NCI-H748 treated with DMSO at 0.1 percent for 48 hours (cell line): ENCODE data around the gene FAM227B.
"Not testable (repeated sequence)": the region's sequence is repeated elsewhere in the genome, so short reads cannot be mapped to it uniquely, and the experiment has no call there.

ENCODE experiments used
- DNase-seq: peaks from one replicate; lab custom pipeline; 2025; lab: John Stamatoyannopoulos, UW

FAM227B gene

DNA sequence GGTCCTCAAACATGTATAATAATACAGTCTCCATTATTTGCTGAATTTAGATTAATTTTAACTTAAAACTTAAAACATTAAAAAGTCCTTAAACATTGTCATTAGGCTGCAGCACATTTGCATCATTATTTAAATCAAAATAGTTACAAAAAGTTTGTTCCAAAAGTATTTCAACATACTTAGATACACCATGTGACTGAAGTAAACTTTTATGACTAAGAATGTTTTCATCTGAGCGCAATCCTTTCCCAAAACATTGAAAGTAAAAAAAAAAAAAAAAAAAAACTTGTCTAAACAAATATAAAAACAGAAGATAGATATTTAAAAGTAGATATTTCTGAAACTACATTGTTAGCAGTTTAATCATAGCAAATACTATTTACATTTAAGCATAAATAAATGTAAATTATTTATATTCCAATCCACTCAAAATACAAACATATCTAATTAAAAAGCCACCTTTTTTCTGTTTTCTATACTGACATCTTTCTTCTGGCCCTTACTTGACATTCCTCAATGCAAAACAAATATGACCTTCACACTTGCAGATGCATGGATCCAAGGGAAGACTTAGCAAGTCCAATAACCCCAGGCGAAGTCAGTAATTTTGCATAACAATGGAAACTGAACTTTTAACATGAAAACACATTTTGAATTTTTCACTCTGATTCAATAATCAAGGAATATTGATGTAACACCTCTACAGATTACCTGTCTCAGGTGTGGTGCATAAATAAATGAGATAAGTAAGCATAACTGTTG lies 10.3 kb downstream of the FAM227B start:
- DNase-seq, result no peak

DNA sequence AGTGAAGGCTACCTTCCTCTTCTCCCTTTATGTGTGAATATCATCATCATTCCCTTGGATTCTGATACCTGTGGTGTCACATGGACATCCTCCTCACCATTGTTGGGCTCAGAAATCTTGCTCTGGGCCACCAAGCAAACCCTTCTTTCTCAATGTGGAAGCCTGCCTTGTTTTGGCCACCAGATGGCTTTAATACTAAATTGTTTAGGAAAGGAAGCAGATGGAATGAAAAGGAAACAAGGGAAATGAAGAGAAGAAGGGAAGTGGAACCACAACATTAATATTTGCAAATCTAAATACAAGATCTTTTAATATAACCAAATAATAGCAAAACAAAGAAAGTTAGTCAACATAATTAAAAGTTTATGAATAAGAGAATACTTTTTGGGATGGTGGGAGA lies 14.0 kb downstream of the FAM227B start:
- no peak for DNase-seq

DNA sequence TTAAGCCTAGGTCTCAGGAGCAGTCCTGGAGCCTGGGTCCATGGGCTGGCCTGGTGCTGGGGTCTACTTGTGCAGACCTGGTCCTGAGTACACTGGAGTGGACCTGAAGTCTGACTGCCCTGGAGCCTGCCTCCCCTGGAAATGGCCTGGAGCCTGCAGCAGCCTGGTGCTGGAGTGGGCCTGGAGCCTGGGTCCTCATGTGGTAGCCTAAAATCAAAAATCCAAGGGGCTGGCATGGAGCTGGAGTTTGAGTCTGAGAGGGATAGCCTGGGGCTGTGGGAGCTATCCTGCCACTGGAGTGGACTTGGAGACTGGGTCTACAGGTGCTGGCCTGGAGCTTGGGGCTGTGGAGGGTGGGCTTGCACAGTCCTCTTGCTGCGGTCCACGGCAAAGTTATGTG lies 15.0 kb downstream of the FAM227B start:
- DNase-seq, result no peak

DNA sequence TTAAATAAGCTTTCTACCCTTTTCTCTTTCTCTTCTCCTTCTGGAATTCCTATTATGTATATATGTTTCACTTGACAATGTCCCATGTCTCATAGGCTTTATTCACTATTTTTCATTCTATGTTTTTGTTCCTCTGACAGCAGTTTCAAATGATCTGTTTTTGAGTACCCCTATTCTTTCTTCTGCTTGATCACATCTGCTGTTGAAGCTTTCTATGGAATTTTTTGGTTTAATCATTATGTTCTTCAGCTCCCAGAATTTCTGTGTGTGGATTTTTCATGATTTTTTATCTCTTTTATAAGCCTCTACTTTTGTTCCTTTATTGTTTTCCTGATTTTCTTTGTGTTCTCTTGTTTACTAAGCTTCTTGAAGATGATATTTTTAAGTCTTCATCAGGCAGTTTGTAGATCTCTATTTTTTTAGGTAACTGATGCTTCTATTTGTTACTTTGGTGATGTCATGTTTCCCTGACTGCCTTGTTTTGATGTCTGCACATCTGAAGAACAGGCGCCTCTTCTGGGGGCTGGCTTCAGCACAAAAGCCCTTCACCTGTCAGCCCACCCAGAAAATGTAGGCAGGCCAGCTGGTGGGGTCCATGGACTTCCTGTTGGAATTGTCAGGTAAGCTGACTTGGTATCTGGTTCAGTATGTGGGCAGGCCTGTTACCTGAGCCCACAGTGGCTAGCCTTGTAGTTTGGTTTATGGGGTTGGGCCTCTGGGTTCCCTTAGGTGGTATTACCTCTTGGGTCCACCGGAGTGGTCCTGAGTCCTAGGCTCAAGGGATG lies 15.8 kb downstream of the FAM227B start:
- DNase-seq, result no peak

DNA sequence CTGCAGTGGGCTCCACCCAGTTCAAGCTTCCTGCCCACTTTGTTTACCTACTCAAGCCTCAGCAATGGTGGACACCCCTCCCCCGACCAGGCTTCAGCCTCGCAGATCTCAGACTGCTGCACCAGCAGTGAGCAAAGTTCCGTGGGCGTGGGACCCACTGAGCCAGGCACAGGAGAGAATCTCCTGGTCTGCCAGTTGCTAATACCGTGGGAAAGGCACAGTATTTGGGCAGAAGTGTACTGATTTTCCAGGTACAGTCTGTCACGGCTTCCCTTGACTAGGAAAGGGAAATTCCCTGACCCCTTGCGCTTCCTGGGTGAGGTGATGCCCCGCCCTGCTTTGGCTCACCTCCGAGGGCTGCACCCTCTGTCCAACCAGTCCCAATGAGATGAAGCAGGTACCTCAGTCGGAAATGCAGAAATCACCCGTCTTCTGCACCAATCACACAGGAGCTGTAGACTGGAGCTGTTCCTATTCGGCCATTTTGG lies 27.7 kb downstream of the FAM227B start:
- not testable (repeated sequence) for DNase-seq

DNA sequence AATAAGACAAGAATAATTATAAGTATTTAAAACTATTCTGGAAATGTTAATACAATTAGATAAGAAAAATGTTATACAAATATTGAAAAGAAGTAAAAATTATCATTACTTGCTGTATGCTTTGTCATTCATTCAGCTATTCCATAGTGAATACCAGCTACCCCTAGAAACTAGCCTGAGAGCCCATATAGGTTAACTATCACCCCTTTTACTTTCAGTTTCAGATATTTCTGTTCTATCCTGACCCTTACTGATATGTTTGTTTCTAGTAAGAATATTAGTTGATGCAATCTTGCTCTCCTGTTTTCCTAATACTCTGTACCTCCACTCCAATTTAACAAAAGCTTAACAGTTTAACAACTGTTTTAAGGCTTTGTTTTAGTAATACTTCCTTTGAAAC lies 31.6 kb downstream of the FAM227B start:
- DNase-seq, result no peak

DNA sequence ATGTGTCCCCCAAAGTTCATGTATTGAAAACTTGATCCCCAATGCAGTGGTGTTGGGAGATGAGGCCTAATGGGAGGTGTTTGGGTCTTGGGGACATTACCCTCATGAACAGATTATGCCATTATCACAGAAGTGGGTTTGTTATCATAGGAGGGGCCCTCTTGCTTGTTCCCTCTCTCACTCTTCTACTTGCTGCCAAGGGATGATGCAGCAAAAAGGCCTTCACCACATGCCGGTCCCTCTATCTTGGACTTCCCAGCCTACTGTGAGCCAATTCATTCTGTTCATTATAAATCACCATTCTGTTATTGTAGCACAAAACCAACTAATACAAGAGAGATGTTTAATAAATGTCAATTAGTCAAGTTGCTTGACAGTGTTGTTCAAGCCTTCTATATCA lies 47.2 kb downstream of the FAM227B start:
- DNase-seq, result no peak

DNA sequence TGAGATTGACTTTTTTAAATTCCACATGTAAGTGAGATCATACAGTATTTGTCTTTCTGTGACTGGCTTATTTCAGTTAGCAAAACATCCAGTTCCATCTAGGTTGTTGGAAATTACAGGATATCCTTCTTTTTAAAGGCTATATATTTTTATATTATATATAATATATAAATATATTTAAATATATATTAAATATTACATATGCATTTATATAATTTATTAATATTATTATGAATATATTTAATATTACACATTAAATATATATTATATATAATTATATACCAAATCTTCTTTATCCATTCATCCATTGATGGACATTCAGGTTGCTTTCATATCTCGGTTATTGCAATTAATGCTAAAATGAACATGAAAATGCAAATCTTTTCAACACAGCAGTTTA lies 49.9 kb downstream of the FAM227B start:
- no peak for DNase-seq

DNA sequence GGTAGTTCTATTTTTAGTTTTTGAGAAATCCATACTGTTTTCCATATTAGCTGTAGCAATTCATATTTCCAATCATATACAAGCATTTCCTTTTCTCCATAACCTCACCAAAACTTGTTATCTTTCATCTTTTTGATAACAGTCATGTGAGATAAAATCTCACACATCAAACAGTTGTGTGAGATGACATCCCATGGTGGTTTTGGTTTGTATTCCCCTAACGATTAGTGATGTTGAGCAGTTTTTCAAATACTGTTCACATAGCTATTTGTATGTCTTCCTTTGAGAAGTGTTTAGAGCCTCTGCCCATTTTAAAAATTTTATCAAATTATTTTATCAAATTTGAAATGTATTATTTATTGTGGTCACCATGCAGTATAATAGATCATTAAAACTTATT lies 50.4 kb downstream of the FAM227B start:
- DNase-seq, result no peak

DNA sequence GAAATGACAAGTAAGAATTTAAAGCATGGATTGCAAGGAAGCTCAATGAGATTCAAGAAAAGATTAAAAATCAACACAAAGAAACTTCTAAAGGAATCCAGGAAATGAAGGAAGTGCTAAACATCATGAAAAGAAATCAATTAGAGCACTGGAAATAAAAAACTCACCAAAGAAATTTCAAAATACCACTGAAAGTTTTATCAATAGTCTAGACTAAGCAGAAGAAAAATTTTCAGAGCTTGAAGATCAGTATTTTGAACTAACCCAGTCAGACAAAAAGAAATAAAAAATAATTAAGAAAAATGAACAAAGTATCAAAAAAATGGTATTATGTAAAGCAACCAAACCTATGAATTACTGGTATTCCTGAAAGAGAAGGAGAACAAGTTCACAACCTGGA lies 60.6 kb downstream of the FAM227B start:
- no peak for DNase-seq

DNA sequence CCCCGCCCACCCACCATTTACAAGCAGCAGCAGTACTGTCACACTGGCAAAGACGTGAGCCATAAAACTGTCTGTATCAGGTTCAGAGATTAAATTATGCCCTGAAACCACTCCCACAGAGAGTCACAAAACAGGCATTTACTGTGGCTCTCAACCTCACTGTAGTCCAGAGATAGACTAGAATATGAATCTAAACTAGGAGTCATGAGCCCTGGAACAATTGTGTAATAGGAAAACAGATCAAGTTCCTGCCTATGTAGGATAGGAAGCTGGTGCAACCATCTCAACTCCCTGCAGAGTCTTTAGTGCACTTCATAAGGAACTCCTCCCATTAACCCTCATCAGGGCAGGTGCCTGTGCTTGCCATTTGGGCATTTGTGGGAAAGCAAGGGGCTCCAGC lies 61.7 kb downstream of the FAM227B start:
- no peak for DNase-seq

DNA sequence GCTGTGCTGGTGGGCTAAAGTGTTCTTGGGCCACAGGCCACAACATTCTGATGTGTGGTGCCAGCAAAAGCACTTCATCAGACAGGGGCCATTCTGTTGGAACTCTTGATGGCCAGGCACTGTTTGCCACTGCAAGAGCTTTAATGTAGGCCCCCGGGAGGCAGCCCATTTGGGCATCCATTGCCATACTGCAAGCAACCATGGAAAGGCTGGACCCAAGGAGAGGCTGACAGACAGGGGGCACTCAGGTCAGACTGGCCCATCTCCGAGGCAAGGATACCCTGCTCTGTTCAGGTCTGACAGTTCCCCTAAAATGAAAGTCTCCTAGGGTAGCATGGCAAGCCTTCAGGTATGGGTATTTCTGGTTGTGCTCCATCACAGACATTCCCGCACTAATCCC lies 64.2 kb downstream of the FAM227B start:
- no peak for DNase-seq

DNA sequence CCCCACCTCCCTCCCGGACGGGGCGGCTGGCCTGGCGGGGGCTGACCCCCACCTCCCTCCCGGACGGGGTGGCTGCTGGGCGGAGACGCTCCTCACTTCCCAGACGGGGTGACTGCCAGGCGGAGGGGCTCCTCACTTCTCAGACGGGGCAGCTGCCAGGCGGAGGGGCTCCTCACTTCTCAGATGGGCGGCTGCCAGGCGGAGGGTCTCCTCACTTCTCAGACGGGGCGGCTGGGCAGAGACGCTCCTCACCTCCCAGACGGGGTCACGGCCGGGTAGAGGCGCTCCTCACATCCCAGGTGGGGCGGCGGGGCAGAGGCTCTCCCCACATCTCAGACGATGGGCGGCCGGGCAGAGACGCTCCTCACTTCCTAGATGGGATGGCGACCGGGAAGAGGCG lies 70.3 kb downstream of the FAM227B start:
- not testable (repeated sequence) for DNase-seq

DNA sequence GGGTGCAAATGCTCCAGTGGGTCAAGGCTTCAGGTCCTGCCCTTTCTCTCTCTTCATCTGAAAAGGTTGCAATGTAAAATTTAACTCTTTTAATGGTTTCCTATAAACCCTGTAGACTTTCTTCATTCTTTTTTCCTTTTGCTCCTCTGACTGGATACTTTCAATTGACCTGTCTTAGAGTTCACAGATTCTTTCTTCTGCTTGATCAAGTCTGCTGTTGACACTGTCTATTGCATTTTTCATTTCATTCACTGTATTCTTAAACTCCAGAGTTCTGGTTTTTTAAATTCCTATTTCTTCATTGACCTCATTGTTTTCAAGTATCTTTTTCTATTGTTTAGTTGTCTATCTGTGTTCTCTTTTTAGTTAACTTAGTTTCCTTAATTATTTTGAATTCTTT lies 82.1 kb downstream of the FAM227B start:
- DNase-seq, result no peak

DNA sequence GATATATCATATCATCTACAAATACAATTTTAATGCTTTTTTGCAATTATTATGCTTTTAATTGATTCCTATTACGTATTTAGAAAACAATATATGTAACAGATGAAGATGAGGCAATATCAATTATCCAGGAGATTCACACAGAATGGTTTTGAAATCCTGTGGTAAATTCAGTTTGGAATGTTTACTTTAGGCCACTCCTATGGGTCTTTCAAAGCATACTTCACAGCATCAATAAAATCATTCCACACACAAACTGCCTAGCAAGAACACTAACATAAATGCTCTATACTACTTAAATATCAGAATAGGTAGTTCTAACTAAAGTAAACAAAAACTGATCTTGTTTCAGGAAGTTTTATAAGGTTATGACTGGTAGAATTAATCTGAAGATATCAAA lies 90.5 kb downstream of the FAM227B start:
- no peak for DNase-seq

DNA sequence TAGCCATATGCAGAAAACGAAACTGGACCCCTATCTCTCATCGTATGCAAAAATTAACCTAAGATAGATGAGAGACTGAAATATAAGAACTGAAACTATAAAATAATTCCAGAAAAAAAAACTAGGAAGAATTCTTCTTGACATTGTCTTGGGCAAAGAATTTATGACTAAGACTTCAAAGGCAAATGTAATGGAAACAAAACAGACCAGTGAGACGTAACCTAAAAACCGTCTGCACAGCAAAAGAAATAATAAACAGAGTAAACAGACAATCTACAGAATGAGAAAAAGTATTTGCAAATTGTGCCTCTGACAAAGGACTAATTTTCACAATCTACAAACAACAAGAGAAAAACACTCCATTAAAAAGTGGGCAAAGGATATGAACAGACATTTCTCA lies 92.3 kb downstream of the FAM227B start:
- DNase-seq, result no peak

DNA sequence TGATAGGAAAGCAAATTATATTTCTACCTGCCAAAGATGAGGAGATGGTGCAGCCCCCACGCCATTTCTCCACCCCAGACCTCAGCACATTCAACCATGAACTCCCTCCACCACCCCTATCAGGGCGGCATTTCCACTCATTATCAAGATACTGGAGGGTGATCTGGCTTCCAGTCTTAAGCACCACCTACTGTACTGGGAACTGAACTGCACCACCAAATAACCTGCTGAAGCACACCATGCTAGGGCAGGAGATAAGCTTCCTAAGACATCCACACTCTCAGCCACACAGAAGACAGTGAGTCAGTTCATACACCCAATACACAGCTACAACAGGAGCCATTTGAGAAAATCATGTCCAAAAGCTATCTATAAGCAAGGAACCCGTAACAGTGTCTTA lies 98.8 kb downstream of the FAM227B start:
- DNase-seq, result no peak

DNA sequence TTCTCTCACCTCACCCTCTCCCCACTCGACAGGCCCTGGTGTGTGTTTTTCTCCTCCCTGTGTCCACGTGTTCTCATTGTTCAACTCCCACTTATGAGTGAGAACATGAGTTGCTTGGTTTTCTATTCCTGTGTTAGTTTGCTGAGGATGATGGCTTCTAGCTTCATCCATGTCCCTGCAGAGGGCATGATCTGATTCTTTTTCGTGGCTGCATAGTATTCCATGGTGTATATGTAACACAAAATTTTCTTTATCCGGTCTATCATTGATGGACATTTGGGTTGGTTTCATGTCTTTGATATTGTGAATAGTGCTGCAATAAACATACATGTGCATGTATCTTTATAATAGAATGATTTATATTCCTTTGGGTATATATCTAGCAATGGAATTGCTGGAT lies 107.9 kb downstream of the FAM227B start:
- not testable (repeated sequence) for DNase-seq

DNA sequence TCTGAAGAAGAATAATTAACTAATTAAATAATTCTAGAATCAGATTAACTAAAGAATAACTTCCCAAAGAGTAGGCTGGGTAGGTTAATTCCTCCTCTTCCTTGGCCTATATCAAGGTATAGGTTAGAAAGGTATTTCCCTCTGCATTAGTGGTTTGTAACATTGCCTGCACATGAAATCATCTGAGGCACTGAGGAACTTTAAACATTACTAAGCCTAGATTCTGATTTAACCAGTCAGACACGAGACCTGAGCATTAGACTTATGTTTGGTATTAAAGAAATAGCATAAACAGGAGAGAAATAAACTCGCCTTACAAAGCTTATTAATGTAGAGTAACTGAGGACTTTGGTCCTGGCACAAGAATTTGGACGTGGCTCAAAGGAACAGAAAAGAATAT lies 113.4 kb downstream of the FAM227B start:
- no peak for DNase-seq

DNA sequence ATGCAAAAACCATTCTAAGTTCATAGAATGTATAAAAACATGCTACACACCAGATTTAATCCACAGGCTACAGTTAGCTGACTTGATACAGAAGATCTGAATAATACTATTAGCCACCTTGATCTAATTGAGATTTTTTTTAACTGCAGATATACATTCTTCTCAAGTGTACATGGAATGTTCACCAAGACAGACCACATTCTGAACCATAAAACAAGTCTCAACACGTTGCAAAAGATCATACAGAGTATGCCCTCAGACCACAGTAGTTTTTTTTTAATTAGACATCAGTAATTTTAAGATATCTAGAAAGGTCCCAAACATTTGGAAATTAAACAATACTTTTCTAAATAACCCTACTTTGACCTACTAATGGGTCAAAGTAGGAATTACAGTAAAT lies 114.3 kb downstream of the FAM227B start:
- DNase-seq, result no peak

DNA sequence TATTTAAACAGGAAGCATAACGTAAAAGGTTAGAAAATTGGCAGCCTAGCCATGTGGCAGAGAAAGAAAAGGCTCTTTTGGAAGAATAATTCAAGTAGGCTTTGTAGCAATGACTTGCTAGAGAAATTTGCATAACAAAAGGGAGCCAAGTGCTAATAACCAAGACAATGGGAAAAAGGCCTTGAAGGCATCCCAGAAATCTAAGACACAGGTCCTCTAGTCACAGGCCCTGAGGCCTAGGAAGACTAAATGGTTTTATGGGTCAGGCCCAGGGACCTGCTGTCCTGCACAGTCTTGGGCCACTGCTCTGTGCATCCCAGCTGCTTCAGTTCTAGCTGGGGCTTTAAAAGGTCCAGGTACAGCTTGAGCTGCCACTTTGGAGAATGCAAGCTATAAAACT lies 119.0 kb downstream of the FAM227B start:
- DNase-seq, result no peak

DNA sequence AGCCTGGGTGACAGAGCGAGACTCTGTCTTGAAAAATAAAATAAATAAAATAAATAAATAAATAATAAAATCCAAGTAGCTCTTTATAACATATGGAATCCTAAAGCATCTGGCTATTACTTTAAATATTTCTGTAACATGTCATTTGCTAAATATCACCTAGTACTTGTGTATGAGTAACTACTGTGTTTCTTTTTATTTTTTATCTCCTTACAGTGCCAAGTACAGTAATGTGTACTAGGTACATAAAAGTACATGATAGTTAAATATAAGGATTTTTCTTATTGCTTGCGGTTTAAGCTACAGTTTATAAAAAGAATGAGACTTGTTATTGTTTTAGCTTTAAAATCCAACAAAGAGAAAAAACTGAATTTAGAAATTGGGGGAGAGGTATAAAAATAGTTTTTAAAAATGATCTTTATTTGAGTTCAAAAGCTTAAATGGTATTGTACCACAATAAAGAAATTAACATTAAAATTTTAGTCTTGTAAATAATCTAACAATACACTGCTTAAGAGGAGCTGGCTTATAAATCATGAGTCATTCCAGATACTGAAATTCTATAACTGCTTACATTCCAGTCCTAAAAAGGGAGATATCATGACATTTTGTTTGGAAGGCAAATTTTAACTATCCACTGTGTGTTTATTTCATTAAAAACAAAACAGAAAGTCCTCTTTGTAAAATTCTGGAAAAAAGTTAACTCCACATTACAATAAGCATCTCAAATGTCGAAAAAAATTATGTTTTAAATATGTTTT lies 124.4 kb downstream of the FAM227B start:
- DNase-seq, result no peak

DNA sequence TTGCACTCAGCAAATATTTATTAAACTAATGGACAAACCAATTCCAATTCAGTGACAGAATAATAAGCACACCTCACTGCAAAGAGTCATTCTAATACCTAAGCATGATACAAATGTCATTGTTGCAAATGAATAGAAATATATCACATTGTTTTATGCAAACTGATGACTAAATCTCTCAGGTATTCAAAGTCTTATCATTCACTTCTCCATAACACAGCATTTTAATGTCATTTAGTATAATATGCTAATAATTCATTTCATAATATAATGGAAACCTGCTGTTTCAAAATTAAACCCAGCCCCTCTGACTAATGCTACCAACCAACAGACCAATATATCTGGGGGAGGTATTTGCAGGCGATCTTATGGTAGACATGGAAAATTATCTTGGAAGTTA lies 125.8 kb downstream of the FAM227B start:
- DNase-seq, result no peak
